Transverse colon (tissue), 4 donors: ENCODE measurements around the gene SDC3.

Experiments
- CTCF ChIP-seq, 5 experiments: fragments of 200-600 bp in 3 of 5; fragments of 450-650 bp in 2 of 5; sonication (generic) in 3 of 5; IDR thresholded peaks; 1 replicate in 2 of 5; 2 replicates in 3 of 5; pipeline ENCODE4 v1.5.1; 2016 to 2017; ENCODE audit warnings: antibody characterized with exemption in 5 of 5, inconsistent platforms in 3 of 5, mild to moderate bottlenecking in 2 of 5, moderate library complexity in 1 of 5
- POLR2A ChIP-seq: fragments of 450-650 bp; IDR thresholded peaks from one replicate; pipeline ENCODE4 v1.6.1; 2016; ENCODE audit warnings: antibody characterized with exemption, mild to moderate bottlenecking, moderate library complexity
- POLR2AphosphoS5 ChIP-seq, 3 donors: sonication (generic); formaldehyde crosslinking; IDR thresholded peaks; one replicate each; pipeline ENCODE4 v1.6.1; 2016; ENCODE audit warnings: antibody characterized with exemption in 3 of 3

- TF ChIP-seq CTCF (IDR thresholded peaks at IDR 0.05) (no peak), POLR2A (no peak), POLR2AphosphoS5 (IDR thresholded peaks at IDR 0.05) (no peak)
These were observed 25.0 kb downstream of the SDC3 start for GRCh38 chr1:30883389-30884172.
